G401 (cell line): ENCODE data around the gene MACROD1. TPM values are rescaled to one million over a fixed set of nuclear protein-coding genes. Genes with fewer than 3 reads are reported as not detected.

ENCODE experiments used
- DNase-seq: peaks from one replicate; pipeline ENCODE4 v3.0.0-alpha.2; 2015; ENCODE audit warnings: low spot score
- in situ Hi-C: cut with HindIII; loops from 2 replicates; pipeline ENCODE4 v1.10.0; 2016; ENCODE audit warnings: low sequenced_read_pairs, mixed read lengths
- total RNA-seq: library from RNA; depleted of rRNA; stranded (reverse); fragments of >200 nt; shearing (Covaris generic); gene quantifications from 2 replicates; pipeline ENCODE4 v1.2.3, GENCODE V29; 2014; rRNA removed

MACROD1 gene
- total RNA-seq: 85.0 and 93.2 TPM in 2 replicates

- DNase-seq: peak; percentile 78
- in situ Hi-C loops: loop anchor here (10.0 kb wide), 1 partner anchor 161 kb away; no protein-coding TSS in a partner anchor
These were observed at the start of gene MACROD1 for GRCh38 chr11:64165842-64166635. TSS of gene MACROD1 (minus strand) at chr11:64166113. CDS start at chr11:64165994, 119 bp downstream.

- no peak for DNase-seq
- in situ Hi-C loops: no loop called here
These were observed 45.4 kb upstream of the MACROD1 start for GRCh38 chr11:64211181-64211872.

- DNase-seq: peak; percentile 70
- in situ Hi-C loops: no loop called here
These were observed 44.5 kb upstream of the MACROD1 start for GRCh38 chr11:64210301-64211020.

GRCh38 chr11:64209563-64209843 is 43.6 kb upstream of the MACROD1 start:
- in situ Hi-C loops: loop anchor here (10.0 kb wide), 1 partner anchor 65 kb away; no protein-coding TSS in a partner anchor
- no peak for DNase-seq

- DNase-seq: no peak
- in situ Hi-C loops: loop anchor here (10.0 kb wide), 1 partner anchor 66 kb away; no protein-coding TSS in a partner anchor
These were observed 43.1 kb upstream of the MACROD1 start for GRCh38 chr11:64208796-64209562.

- in situ Hi-C loops: loop anchor here (10.0 kb wide), 1 partner anchor 67 kb away; no protein-coding TSS in a partner anchor
- no peak for DNase-seq
These were observed 42.3 kb upstream of the MACROD1 start for GRCh38 chr11:64208086-64208795.

- in situ Hi-C loops: loop anchor here (10.0 kb wide), 1 partner anchor 67 kb away; no protein-coding TSS in a partner anchor
- no peak for DNase-seq
These were observed 41.6 kb upstream of the MACROD1 start for GRCh38 chr11:64207256-64208085.

- in situ Hi-C loops: loop anchor here (10.0 kb wide), 1 partner anchor 68 kb away; no protein-coding TSS in a partner anchor
- DNase-seq: no peak
These were observed 40.7 kb upstream of the MACROD1 start, which contains the start of gene FERMT3 for GRCh38 chr11:64206457-64207255. TSS of gene FERMT3 (plus strand) at chr11:64206721. CDS start at chr11:64207365, 644 bp downstream.

GRCh38 chr11:64204464-64204989 is 38.6 kb upstream of the MACROD1 start:
- in situ Hi-C loops: loop anchor here (10.0 kb wide), 1 partner anchor 70 kb away; no protein-coding TSS in a partner anchor
- peak; percentile 86 for DNase-seq

GRCh38 chr11:64204080-64204440 is 38.1 kb upstream of the MACROD1 start:
- in situ Hi-C loops: loop anchor here (10.0 kb wide), 1 partner anchor 71 kb away; no protein-coding TSS in a partner anchor
- DNase-seq: no peak

GRCh38 chr11:64203421-64204079 is 37.6 kb upstream of the MACROD1 start:
- no peak for DNase-seq
- in situ Hi-C loops: loop anchor here (10.0 kb wide), 1 partner anchor 71 kb away; no protein-coding TSS in a partner anchor

GRCh38 chr11:64202992-64203391 is 37.1 kb upstream of the MACROD1 start:
- in situ Hi-C loops: loop anchor here (10.0 kb wide), 1 partner anchor 72 kb away; no protein-coding TSS in a partner anchor
- DNase-seq: no peak

GRCh38 chr11:64201543-64201942 is 35.6 kb upstream of the MACROD1 start:
- DNase-seq: no peak
- in situ Hi-C loops: loop anchor here (10.0 kb wide), 1 partner anchor 73 kb away; no protein-coding TSS in a partner anchor

GRCh38 chr11:64198511-64198910 is 32.6 kb upstream of the MACROD1 start:
- in situ Hi-C loops: no loop called here

GRCh38 chr11:64196626-64197025 is 30.7 kb upstream of the MACROD1 start:
- no peak for DNase-seq
- in situ Hi-C loops: no loop called here

More at GRCh38 chr11:64198511-64198910, 32.6 kb upstream of the MACROD1 start:
- no peak for DNase-seq
